GM18498 (cell line): ENCODE data around the gene CHST12.
"Not testable (repeated sequence)": the region's sequence is repeated elsewhere in the genome, so short reads cannot be mapped to it uniquely, and the experiment has no call there.

ENCODE experiments used
- ATAC-seq: cut with Tn5 transposase; IDR thresholded peaks from one replicate; pipeline ENCODE4 v1.9.1; 2021; ENCODE audit warnings: mild to moderate bottlenecking, moderate library complexity; ENCODE audit not compliant: unreplicated experiment

Gene CHST12

GRCh38 chr7:2377492-2377891 is 25.9 kb upstream of the CHST12 start:
- not testable (repeated sequence) for ATAC-seq

GRCh38 chr7:2378125-2378524 is 25.3 kb upstream of the CHST12 start:
- ATAC-seq, result not testable (repeated sequence)

- ATAC-seq, result no peak
These were observed 24.2 kb upstream of the CHST12 start for GRCh38 chr7:2379161-2379560.

- ATAC-seq, result no peak
These were observed 23.5 kb upstream of the CHST12 start for GRCh38 chr7:2379821-2380450.

GRCh38 chr7:2380461-2380860 is 22.9 kb upstream of the CHST12 start:
- ATAC-seq, result no peak

- ATAC-seq, result no peak
These were observed 22.2 kb upstream of the CHST12 start for GRCh38 chr7:2381227-2381626.

- ATAC-seq, result no peak
These were observed 21.4 kb upstream of the CHST12 start for GRCh38 chr7:2381881-2382509.

GRCh38 chr7:2383543-2384274 is 19.7 kb upstream of the CHST12 start:
- no peak for ATAC-seq

GRCh38 chr7:2384354-2385243 is 18.8 kb upstream of the CHST12 start:
- no peak for ATAC-seq

GRCh38 chr7:2386122-2386521 is 17.3 kb upstream of the CHST12 start:
- ATAC-seq, result not testable (repeated sequence)

- ATAC-seq, result no peak
These were observed 16.3 kb upstream of the CHST12 start for GRCh38 chr7:2386964-2387669.

- no peak for ATAC-seq
These were observed 15.3 kb upstream of the CHST12 start for GRCh38 chr7:2387897-2388636.

- no peak for ATAC-seq
These were observed 14.8 kb upstream of the CHST12 start for GRCh38 chr7:2388637-2388954.

- not testable (repeated sequence) for ATAC-seq
These were observed 13.2 kb upstream of the CHST12 start for GRCh38 chr7:2390020-2390816.

GRCh38 chr7:2393706-2394105 is 9.7 kb upstream of the CHST12 start:
- ATAC-seq, result no peak

- no peak for ATAC-seq
These were observed 8.8 kb upstream of the CHST12 start for GRCh38 chr7:2394566-2395082.

GRCh38 chr7:2398506-2398905 is 4.9 kb upstream of the CHST12 start:
- ATAC-seq, result no peak

GRCh38 chr7:2399848-2400587 is 3.4 kb upstream of the CHST12 start:
- ATAC-seq, result no peak
